HG02852 (cell line): ENCODE data around the gene ADGRA3.

Experiments
- ATAC-seq: cut with Tn5 transposase; IDR thresholded peaks from one replicate; pipeline ENCODE4 v1.9.1; 2021; ENCODE audit warnings: mild to moderate bottlenecking, moderate library complexity; ENCODE audit not compliant: unreplicated experiment

The ADGRA3 gene

DNA sequence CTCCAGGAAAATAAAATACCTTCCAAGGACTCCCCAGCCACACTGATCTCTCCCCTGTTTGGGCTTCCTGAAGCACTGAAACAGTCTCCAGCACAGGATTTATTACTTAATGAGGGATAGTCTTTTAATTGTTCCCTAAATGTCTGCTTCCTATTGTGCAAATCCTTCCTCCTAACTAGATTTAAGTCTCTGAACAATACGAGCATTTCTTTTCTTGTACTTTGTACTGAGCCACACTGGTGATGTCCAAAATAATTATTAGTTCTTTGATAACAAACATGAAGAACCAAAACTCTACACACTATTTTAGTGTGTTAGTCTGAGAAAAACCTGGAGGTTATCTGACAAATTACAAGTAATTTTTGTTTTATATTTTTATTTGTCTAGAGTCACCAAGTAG is 5.1 kb downstream of the ADGRA3 start:
- no peak for ATAC-seq

DNA sequence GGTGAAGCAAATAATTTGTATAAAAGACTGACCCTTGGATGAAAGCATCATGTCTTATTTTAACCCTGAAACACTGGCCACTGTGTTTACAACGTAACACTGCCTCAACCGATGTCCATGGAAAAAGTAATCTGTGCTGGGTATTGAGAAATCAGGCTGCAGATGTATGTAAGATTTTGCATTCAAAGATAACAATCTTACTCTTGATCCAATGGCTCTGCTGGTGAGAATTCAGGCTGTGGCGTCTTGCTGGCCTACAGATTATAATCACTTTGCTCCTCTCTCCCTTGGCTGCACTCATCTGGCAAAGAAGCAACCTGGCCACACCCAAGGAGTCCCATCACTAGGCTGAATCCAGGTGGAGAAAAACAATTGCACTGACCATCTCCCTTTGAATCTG is 7.5 kb downstream of the ADGRA3 start:
- no peak for ATAC-seq

DNA sequence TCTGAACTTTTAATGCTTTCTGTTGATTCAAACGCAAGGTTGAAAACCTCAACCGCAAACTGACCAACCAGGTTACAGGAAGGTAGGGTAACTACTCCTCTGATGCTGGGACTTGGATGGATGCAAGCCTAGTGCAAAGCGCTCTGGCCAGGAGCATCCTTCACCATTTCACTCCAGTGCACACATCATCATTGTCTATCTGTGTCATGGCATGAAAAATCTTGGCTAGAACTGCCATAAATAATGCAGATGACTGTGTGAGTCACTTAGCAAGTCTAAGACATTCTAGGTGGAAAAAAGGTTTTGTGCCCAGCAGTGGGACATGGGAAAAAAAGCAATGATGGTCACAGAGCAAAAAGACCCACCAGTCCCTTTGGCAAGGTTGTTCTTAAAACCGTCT is 10.9 kb downstream of the ADGRA3 start:
- no peak for ATAC-seq

DNA sequence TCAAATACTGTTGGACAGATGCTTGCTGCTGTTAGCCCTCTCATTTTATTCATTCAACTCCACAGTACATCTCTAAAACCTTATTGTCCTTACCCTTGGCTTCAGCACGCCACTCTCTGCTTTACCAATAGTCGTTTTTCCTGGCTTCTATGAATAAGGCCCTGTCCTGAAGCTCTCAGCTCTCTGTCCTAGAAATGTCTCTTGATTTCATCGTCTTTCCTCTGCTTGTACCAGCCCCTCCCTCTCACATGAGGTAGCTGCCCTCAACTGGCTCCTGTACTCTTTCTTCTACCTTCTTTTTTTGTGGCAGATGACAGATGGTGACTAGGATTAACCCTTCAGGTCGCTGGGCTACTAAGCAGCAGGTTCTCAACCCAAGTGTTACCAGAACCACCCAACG is 11.4 kb downstream of the ADGRA3 start:
- ATAC-seq, result no peak

DNA sequence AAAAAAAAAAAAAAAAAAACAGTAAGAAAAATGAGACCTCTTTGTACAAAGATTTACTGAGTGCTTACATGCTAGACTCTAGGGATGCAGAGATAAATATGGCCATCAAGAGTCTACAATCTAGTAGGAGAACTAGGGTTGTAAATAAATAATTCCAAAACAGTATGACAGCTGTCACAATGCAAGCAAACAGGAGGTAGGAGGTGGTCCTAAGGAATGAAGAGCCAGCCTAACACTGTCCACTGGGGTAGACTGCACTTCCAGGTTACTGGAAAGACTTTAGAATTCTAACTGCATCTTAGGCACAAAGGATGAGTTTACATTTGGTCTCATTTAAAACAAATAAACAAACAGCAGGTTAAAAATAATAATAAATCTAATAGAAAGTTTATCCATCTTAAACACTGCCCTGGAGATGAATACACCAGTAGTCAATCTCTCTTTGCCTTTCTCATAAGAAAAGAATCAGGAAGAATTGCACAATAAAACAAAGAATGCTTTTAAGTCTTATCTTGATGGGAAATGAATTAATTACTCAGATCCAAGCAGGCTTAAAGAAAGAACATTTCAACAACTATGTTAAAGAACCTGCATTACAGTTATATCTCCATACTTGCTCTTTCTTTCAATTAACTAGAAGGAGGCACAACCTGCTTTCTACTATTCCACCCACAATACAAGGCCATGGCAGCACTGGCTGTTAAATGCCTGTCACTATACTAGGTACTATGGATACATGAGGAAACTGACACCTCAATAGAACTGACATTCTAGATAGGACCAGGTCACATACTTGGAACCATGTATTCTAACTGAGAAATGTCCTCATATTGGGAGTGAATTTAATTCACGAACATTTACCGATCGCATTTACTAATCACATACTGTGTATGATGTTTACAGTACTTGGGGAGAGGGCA is 12.7 kb downstream of the ADGRA3 start:
- no peak for ATAC-seq

DNA sequence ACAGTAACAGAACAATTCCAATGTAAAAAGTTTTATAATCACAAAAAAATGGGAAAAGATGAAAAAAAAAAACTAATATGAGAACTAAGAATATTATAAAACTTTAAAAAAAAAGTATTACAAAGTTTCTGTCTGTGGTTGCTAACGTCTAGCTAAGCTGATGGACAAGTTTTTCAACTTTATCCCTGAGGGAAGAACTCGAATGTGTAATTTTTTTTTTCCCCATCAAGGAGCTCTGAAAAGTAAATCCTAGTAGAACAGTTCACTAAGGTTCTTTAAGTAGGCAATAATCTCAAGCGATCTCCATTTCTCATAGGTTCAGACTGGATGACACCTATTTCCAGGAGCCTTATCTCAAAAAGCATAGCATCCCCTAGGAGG is 14.2 kb downstream of the ADGRA3 start:
- ATAC-seq, result no peak

DNA sequence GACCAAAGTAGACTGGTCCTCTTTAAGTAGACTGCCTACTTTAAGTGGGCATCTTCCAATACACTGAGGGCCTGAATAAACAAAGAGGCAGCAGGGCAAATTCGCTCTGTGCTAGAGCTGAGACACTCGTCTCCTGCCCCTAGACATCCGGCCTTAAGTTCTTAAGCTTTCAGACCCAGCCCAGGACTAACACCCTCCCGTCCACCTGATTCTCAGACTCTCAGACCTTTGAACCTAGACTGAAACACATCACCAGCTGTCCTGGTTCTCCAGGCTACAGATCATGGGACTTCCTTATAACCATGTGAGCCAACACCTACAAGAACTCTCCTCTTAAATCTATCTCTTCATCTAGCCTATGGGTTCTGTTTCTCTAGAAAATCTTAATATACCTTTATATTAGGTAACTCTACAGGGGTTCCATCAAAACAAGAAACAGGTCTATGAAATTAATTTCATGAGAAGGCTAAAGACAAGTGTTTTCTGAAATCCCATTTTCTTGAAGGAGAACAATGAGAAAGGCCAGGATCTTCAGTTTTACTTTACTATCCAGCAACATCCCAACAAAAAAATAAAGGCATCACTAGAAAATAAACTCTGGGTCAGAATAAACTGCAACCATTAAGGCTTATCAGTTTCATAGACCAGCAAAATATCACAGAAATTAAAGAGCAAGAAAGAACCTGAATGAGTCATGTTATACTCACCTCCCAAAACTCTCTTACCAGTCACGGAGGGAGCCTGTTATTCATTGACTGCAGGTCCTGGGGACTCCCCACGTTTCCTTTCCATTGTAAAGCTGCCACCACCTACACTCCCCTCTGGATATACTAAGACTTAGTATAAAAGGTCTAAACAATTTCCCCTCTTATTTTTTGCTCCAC is 14.8 kb downstream of the ADGRA3 start:
- ATAC-seq, result no peak

DNA sequence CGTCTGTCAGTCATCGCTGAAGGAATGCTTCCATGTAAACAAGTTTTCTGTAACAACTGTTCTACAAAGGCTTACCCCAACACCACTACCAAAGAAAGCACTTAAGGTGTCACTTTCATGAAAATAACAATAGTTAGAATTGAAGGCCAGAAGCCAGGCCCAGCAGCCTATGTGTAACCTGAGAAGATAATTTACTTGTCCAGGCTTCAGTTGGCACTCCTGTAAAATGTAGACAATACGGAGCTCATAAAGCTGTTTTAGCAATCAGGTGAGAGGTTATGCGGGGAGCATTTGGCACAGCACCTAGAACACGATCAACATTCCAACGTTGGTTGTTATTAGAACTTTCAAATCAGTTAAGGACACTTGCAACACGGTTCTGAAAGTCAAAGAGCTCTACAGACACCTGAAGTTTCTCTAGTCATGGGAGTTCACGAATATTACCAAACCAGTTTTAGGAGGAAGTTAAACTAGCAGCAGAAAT is 15.7 kb downstream of the ADGRA3 start:
- ATAC-seq, result no peak

DNA sequence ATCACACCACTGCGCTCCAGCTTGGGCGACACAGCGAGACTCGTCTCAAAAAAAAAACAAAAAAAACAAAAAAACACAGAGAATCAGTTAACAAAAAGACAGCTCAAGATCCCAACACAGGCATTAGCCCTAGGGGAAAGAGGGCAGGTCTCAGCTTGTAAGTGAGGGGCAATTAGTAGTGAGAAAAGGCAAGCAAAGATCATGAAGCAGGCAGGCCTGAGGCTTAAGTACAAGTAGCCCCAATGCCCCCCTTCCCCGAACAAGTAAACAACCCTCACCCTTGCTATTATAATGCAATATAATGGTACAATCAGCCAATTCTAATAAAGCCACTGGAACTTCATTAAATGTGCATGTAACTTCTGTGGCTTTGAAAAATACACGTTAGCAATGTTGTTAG is 17.0 kb downstream of the ADGRA3 start:
- no peak for ATAC-seq

DNA sequence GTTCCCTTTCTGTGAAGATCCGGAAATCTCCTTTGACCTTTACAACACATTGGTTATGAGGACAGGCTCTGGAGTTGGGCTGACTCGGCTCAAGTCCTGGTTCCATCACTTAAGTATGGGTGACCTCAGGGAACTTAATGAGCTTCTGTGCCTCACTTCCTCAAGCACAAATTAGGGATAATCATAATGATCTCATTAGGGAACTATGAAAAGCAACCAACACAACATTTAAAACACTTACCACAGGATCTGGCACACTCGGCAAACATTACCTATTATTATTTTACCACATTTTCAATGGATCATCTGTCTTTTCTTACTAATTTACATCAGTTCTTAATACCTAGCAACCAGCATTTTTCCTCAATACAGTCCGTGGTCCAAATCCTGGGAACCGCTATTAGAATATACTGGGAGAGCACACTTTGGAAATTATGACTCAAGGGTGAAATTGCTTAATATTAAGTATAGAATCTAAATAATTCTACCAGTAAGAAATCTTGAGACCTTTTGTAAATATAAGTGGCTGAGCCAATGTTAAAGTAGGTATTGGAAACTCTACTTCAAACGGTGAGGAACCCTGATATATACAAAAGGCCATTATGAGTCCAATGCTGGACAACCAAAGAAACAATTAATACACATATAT is 19.6 kb downstream of the ADGRA3 start:
- ATAC-seq, result no peak

DNA sequence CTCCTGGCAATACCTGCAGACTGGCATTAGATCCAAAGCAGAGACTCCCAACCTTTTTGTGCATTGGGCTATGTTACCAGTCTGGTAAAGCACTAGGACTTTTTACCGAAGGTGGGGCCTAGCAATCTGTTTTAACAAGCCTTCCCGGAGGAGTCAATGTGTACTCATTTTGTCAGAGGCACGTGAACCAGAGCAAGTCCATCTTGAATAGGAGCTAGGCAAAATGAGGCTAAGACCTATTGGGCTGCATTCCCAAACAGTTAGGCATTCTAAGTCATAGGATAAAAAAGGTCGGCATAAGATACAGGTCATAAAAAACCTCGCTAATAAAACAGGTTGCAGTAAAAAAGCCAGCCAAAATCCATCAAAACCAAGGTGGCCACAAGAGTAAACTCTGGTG is 22.3 kb downstream of the ADGRA3 start:
- no peak for ATAC-seq

DNA sequence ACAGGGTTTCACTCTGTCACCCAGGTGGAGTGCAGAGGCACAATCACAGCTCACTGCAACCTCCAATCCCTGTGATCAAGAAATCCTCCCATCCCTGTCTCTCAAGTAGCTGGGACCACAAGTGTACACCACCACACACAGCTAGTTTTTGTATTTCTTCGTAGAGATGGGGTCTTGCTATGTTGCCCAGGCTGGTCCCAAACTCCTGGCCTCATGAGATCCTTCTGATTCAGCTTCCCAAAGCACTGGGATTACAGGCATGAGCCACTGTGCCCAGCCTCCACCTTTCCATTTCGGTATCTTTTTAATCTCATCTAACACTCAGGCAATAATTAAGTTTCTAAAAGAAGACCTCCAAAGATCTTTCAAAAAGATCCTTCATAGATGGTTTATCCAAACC is 22.9 kb downstream of the ADGRA3 start:
- ATAC-seq, result no peak

DNA sequence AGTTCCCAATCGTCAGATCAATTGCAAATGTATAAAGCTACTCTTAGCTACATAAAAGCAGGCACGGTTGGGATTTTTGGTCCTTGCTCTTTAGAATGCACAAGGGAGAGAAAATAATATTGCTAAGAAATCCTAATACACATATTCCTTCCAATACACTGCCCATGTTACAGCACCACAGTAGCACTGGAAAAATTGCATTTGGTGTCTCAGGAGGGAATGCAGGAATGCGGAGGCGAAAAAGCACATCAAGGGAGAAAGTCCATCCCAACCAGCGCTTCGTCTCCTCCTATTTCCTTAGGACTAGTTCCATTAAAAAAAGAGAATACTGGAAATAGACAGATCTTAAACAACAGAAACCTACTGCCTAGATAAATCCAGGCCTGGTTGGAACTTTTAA is 23.9 kb downstream of the ADGRA3 start:
- no peak for ATAC-seq

DNA sequence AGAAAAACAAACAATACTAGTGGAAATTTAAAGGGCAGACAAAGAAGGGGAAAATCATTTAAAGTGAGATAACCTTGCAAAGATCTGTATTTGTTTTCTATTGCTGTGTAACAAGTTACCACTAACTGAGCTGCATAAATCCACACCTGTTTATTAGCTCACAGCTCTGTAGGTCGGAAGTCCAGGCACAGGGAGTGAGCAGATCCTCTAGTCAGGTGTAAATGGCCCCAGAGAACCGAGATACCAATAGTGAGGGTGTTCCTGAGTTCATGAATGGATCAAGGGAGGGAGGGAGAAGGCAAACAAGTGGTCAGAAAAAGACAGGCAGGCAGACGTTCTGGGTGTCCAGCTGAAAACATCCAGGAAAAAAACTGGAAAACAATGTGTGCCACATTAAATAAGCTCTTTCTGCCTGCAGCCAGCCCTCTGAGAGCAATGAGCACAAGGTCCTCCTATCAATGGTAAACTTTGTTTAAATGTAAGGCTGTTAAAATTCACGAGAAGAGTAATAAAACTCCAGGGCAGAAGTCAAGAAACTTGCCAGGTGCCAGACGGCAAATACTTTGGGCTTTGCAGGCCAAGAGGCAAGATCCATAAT is 25.0 kb downstream of the ADGRA3 start:
- ATAC-seq, result no peak

DNA sequence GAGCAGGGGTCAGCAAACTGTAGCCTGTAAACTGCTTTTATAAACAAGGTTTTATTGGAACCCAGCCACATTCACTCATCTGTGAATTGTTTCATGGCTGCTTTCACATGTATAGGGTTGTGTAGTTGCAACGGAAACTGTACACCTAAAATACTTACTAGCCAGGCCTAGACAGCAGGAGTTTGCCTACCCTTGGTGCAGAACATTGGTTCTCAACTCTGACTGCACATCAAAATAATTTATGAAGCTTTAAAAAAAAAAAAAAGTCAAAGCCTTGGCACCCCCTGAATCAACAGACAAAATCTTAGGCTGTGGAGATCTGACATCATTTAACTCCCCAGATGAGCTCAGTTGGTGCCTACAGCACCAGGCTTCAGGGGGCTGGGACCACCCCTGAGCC is 27.8 kb downstream of the ADGRA3 start:
- ATAC-seq, result no peak

DNA sequence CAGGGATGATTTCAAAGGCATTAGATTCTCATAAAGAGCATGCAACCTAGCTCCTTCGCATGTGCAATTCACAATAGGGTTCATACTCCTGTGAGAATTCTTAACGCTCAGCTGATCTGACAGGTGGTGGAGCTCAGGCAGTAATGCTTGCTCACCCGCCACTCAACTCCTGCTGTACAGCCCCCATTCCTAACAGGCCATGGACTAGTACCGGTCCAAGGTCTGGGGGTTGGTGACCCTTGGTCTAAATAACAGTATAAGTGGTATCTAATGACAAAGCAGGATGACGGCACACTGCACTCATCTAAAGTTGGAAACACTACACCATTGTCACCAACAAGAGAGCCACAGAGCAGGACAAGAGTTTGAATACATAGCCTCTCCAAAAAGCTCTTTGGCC is 28.5 kb downstream of the ADGRA3 start:
- no peak for ATAC-seq

DNA sequence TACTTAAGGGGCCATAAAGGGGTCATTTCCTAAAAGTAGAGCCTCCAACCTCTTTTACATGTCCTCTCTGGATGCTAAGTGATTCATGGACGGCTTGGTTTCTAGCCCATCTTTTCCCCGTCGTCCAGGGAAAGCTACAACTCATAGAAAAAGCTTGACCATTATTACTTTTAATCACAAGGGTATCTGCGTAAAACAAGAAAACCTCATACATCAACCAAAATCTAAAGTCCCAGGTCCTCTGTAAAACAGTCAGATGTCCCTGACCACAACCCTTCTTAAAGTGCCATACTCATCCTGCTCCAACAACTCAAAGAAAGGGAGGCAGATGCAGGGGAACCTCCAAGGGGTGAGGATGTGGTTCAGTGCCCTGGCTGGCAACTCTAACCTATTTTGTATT is 29.6 kb downstream of the ADGRA3 start:
- no peak for ATAC-seq

DNA sequence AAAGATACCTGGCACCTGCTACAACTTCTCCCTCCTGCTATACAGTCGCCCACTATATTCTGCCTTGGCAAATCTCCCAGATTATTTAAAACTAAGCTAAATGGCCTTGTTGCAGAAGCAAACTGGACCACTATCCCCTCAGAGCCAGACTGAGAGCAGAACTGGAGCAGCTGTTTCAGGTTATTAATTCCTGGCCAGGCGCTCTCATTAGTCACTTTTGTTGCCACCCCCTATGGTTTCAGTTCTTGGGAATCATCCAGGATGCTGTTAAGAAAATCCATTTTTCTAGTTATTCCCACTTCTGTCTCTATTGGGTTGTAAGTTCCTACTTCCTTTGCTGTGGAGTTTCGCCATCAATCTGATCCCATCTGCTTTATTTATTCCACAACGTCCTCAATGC is 30.1 kb downstream of the ADGRA3 start:
- no peak for ATAC-seq

DNA sequence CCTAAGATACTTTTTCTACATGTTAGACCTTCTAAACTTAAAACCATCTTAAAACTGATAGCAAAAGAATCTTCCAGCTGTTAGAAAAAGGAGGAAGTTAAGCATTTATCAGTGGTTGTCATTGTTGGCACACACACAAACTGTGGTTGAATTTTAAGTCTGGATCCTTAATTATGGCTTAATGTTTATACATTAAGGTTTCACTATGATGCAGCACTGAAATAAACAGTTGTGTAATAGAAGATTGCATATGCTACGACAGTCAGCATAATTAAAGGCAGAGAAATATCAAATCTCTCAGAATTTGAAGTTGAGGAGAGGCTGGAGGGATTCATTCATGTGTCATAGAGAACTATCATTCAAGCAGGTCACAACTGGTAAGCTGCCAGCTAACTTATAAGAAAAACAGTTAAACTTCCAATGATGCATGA is 32.3 kb downstream of the ADGRA3 start:
- ATAC-seq, result no peak

DNA sequence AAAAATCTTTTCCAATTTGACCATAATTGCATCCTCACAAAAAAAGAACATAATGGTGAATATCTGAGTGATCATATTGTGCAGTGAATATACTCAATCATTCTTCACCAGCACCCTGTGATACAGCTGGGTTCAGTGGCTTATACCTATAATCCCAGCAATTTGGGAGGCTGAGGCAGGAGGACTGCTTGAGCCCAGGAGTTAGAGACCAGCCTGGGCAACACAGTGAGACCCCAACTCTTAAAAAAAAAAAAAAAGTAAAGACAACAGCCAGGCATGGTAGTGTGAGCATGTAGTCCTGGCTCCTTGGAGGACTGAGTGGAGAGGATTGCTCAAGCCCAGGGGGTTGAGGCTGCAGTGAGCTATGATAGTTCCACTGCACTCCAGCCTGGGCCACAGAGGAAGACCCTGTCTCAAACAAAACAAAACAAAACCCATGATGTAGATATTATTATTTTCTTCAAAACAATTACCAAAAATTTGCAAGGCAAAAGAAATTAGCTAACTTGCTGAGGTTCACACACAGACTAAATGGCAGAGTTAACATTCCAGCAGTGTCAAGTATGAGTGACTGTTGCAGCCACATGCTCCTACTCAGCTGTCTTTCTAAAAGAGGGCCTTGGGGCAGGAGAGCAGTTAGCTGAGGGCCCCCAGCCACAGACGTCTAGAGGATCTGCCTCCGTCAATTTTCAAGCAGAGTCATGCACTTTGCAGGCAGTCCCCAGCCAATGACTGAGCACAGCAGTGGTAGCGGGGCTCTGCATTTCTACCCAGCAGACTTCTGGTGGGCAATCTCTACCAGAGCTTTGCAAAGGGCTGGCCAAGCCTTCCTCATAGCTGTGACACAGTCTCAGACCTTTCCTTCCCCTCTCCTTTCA is 33.4 kb downstream of the ADGRA3 start:
- no peak for ATAC-seq
